ENCODE data around the gene MRPL11. TPM values are rescaled to one million over a fixed set of nuclear protein-coding genes. Genes with fewer than 3 reads are reported as not detected.

The MRPL11 gene
- 86.7 and 102 TPM in 2 replicates for total RNA-seq (2014; rRNA removed; shearing (Covaris generic))

DNA sequence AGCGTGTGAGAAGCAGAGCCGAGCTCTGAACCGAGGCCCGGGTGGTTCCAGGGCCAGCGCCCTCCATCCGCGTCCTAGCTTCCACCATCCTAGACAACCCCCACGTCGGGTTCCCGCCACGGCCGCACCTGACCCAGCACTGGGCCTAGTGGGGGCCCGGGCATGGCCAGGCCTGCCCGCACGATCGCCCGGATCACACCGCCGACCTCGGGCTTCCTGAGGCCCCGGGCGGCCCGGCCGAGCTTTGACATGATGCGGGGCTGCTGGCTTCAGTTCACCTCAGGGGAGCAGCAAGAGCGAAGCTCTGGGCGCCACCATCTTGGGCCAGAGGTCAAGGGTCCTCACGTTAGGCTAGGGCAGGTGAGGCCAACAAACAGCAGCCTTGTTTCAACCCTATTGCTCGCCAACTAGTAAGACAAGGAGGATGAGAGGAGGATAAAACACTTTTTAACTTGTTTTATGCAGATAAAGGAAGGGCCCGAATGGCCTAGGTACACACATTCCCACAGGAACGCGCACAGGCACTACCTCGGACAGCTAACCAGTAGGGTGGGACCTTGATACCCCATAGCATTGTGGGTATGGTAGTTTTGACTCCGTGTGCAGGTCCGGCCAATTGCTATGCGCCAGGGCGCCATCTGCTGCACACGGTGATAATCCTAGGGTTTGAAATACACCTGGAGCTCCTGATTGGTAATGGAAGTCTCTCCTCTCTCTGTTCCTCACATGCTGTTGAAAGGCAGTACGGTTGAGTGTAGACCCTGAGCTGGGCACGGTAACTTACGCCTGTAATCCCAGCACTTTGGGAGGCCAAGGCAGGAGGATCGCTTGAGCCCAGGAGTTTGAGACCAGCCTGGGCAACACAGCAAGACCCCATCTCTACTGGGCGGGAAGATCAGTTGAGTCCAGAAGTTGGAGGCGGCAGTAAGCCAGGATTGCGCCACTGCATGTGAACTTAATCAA, at the start of gene MRPL11:
MRPL11 (minus strand) TSS at position 345 of the 963 bp plus-strand sequence; CDS start at position 251, 94 bp downstream.
- peak; percentile 86 to 92 for DNase-seq
- peak within 1 kb of the TSS; percentile 78 for H3K27ac ChIP-seq
- H3K4me1 ChIP-seq, result no peaks in the 10 kb centered on the region

DNA sequence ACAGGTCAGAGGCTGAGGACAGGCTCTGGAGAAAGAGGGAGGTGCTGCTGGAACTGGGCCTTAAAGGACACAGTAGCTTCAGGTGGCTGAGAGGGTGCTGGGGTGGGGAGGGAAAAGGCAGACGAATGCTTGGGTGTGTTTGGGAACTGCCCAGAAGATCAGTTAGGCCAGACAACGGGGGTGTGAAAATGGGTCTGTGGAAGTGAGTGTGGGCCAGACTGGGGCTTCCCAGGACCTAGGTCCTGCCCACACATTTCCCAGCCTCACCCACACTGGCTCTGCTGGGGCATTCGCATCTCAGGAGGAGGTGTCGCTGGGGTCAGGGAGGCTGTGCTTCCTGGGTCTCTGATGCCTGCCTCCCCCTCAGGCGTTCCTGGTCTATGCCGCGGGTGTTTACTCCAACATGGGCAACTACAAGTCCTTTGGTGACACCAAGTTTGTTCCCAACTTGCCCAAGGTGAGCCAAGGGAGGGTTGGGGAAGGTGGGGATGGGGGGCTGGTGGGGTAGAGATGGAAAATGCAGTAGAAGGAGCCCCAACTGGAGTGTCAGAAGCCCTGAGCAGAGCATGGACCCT, 46.2 kb upstream of the MRPL11 start:
- H3K27ac ChIP-seq, result no peak overlapping the region
- no peaks in the 10 kb centered on the region for H3K27me3 ChIP-seq
- H3K4me3 ChIP-seq, result no peak overlapping the region
- peaks cover 3% of the 10 kb centered on the region; the same call in 1 of the 2 replicates for H3K4me1 ChIP-seq
- no peak for DNase-seq
- H3K36me3 ChIP-seq, result no peaks in the 10 kb centered on the region
- no peaks in the 10 kb centered on the region for H3K9me3 ChIP-seq (replicated peaks)

More for the DNA sequence above, at the start of gene MRPL11:
- Histone ChIP-seq H3K27me3 (peaks cover 14% of the 10 kb centered on the region; the same call in 1 of the 2 replicates), H3K36me3 (no peaks in the 10 kb centered on the region), H3K9me3 (replicated peaks) (no peaks in the 10 kb centered on the region), H3K4me3 (peak within 1 kb of the TSS; percentile 91)

DNA sequence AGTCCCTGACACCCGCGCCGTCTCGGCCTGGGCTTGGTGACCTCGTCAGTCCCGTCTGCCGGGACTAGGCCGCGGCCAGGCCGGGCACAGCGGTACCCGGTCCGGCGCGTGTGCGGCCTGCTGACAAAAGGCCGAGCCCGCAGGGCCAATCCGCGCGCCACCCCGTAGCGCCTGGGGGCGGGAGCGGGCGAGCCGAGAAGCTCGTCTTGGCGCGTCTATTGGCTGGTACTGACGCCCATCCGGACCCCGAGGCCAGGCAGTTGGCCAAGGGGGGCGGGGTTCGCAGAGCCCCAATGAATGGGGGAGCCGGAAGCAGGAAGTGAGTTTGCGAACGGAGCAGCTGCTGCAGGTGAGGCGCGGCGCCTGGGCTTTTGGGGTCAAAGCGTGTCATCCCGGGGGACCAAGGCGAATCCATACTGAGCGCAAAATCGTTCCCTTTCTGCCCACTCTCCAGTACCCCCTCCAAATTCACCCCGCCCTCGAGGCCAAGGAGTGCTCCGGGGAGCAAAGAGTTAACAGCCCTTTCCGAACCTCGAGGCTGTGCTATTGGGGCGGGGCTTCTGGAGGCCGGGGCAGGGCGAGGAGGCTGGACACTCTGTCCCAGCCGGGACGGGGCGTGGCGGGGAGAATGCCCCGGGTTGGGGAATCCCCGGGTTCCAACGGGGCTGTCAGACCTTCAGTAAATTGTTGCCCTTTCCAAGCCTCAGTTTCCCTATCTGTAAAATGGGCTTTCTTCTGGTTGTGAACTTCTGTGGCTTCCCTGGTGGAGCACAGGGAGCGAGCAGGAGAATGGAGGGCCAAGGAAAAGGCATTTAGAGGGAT, 41.7 kb upstream of the MRPL11 start, which contains the start of gene DPP3:
DPP3 (plus strand) TSS at position 318 of the 822 bp plus-strand sequence. CDS start 1,767 bp downstream, outside the sequence.
- H3K9me3 ChIP-seq (replicated peaks), result no peaks in the 10 kb centered on the region
- H3K27ac ChIP-seq, result peak within 1 kb of the TSS; percentile 71
- peaks cover 3% of the 10 kb centered on the region; the same call in 1 of the 2 replicates for H3K4me1 ChIP-seq
- H3K4me3 ChIP-seq, result peak within 1 kb of the TSS; percentile 80
- H3K36me3 ChIP-seq, result no peaks in the 10 kb centered on the region
- H3K27me3 ChIP-seq, result no peaks in the 10 kb centered on the region
- DNase-seq, result peak; percentile 96 to 97

DNA sequence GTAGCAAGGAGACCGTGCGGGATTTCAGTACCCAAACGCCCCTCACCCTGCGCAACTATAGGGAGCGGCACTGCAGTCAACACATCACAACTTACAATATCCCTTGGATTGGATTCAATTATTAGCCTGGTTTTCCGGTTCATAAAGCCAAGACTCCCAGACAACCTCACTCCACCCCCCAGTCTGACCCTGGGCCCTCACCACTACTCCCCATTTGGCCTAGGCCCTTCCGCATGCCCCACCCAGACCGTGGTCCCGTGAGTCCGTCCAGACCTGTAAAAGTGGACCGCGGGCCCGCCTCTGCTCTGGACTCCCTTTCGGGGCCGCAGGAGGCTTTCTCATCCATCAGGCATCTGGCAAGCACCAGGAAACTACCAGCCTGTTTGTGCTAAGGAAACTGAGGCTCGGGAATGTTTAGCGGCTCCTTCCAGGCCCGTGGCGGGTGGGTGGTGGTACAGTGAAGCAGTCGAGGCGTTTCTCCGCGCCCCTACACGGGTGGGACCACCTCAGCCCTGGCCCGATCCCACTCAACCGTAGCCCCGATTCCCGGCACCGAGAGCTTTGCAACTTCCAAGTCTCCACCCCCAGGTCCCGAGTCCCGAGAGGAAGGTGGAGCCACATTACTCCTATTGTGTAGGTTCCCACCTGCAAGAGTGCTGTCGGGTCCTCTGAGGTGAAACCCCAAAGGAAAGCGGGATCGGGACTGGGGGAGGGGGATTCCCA, 40.9 kb upstream of the MRPL11 start:
- Histone ChIP-seq H3K4me3 (peak overlapping the region; percentile 80), H3K4me1 (peaks cover 3% of the 10 kb centered on the region; the same call in 1 of the 2 replicates), H3K36me3 (no peaks in the 10 kb centered on the region), H3K27ac (peak overlapping the region; percentile 71), H3K27me3 (no peaks in the 10 kb centered on the region), H3K9me3 (replicated peaks) (no peaks in the 10 kb centered on the region)
- DNase-seq, result peak in 1 of 2 experiments; percentile 24

DNA sequence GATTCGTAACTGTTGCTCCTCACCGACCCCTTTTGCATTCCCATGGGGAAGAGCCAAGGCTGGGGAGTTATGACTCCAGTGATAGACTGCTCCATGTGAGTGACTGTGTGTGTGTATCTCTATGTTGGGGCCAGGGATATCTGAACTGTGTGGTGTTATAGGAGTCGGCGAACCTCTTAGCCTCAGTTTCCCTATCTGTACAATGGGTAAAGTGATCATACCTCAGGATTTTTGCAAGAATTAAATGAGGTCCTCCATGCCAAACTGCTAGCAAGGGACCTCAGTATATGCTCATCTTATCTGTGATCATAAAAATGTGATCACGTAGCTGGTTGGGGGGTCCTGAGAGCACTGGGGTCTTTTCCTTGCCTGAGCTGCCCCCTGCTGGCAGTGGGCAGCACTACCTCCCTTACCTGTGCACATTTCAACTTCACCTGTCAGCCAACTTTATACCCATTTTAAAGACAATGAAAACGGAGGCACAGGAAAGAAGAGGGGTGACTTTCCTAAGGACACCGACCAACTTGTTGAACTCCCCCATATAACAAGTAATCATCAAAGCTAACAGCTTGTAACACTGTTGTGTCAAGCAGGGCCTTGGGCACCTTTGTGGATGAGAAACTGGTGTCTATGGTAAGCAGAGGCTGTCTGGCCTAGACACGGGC, 40.2 kb upstream of the MRPL11 start:
- peak in 1 of 2 experiments; percentile 47 for DNase-seq
- Histone ChIP-seq H3K4me1 (peaks cover 3% of the 10 kb centered on the region; the same call in 1 of the 2 replicates), H3K27ac (no peak overlapping the region; the same call in 1 of the 2 replicates), H3K27me3 (no peaks in the 10 kb centered on the region), H3K9me3 (replicated peaks) (no peaks in the 10 kb centered on the region), H3K36me3 (no peaks in the 10 kb centered on the region), H3K4me3 (peak overlapping the region; percentile 80)

DNA sequence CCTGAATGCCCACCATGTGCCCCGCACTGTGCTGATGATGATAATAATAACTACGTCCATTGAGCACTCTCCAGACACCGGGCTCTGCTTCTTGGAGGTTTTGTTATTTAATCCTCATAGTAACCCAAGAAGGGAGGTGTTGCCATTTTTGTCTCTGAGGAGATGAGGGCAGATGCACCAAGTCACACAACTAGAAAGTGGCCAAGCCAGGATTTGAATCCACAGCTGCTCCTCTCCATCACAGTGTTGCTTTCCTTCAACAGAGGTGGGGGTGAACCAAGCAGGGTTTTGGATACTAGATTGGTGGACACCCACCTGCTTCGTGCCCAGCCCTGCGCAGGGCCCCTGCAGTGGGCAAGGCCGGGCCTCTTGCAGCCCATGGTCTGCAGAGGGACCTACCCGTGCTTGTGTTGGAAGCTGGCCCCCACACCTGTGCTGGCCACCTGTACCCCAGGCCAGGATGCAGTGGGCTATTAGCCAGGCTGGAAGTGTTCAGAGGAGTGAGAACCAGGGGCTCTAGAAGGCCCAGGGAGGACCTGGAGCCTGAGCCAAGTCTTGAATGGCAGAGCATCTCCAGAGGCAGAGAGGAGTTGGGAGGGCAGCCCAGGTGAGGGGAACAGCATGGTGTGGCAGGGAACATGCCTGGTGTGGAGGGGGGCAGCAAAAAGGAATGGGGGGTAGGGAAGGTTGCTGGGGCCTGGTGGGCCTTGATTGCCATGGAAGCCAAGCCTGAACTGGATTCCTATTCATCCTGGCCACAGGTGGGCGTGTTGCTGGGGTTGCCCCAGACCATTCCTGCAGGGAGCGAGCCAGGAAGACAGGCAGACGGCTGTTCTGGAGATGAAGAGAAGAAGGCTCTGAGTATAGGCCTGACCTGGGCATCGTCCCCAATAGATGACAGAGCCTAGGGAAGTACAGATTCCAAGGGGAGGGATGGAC, 38.9 kb upstream of the MRPL11 start:
- peak in 1 of 2 experiments; percentile 38 for DNase-seq
- no peaks in the 10 kb centered on the region for H3K27me3 ChIP-seq

DNA sequence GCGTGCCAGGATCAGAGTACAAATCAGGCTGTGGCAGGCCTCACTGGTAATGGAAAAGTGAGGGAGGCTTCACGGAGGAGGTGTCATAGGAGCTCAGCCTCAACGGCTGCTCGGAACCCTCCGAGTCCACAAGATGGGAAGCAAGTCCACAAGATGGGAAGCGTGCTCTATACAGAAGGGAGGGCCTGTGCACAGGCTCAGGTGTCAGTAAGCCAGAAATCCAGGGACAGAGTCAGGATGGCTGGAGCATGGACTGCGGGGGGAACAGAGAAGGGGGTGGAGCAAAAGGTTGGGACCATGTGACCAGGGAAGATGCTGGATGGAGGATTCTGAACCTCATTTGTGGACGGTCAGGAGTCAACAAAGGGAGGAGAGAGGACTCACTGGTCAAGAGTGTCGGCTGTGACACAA, 38.2 kb upstream of the MRPL11 start:
- Histone ChIP-seq H3K4me1 (no peaks in the 10 kb centered on the region; the same call in 1 of the 2 replicates), H3K27ac (no peak overlapping the region), H3K4me3 (no peak overlapping the region), H3K9me3 (replicated peaks) (no peaks in the 10 kb centered on the region), H3K36me3 (no peaks in the 10 kb centered on the region), H3K27me3 (no peaks in the 10 kb centered on the region)
- peak in 1 of 2 experiments; percentile 33 for DNase-seq

More for the DNA sequence above, 38.9 kb upstream of the MRPL11 start:
- no peaks in the 10 kb centered on the region for H3K36me3 ChIP-seq
- H3K9me3 ChIP-seq (replicated peaks), result no peaks in the 10 kb centered on the region
- H3K27ac ChIP-seq, result no peak overlapping the region
- H3K4me1 ChIP-seq, result peaks cover 3% of the 10 kb centered on the region; the same call in 1 of the 2 replicates
- no peak overlapping the region for H3K4me3 ChIP-seq

DNA sequence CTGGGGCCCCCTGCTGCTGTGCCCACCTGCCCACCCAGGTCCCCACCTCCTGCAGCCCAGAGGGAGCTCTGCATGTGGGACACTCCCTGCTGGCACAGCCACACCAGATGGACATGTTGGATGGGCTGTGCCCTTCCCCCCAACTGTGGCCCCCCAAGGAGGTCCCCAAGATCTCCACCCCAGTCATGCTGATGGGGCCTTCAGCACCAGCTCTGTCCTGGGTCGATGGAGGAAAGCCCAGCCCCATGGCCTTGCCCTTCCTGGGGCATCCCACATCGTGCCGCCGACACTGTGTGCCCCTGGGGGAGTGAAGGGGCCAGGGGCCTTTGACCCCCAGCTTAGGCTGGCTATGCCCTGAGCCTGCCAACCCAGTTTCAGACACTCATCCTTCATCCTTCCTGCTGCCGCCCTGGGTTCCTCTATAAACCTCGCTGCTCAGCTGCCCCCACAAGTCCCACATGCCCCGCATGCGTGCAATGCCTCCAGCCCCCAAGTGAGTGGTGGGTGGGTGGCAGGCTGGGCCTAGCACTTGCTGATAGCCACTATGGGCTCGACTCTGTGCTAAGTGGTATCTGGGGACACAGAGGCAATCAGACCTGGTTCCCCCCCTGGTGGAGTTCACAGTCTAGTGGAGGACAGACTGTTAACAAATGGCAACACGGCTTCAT, 37.7 kb upstream of the MRPL11 start:
- DNase-seq, result no peak
- Histone ChIP-seq H3K4me1 (no peaks in the 10 kb centered on the region; the same call in 1 of the 2 replicates), H3K4me3 (no peak overlapping the region), H3K27ac (no peak overlapping the region), H3K27me3 (no peaks in the 10 kb centered on the region), H3K9me3 (replicated peaks) (no peaks in the 10 kb centered on the region), H3K36me3 (no peaks in the 10 kb centered on the region)

DNA sequence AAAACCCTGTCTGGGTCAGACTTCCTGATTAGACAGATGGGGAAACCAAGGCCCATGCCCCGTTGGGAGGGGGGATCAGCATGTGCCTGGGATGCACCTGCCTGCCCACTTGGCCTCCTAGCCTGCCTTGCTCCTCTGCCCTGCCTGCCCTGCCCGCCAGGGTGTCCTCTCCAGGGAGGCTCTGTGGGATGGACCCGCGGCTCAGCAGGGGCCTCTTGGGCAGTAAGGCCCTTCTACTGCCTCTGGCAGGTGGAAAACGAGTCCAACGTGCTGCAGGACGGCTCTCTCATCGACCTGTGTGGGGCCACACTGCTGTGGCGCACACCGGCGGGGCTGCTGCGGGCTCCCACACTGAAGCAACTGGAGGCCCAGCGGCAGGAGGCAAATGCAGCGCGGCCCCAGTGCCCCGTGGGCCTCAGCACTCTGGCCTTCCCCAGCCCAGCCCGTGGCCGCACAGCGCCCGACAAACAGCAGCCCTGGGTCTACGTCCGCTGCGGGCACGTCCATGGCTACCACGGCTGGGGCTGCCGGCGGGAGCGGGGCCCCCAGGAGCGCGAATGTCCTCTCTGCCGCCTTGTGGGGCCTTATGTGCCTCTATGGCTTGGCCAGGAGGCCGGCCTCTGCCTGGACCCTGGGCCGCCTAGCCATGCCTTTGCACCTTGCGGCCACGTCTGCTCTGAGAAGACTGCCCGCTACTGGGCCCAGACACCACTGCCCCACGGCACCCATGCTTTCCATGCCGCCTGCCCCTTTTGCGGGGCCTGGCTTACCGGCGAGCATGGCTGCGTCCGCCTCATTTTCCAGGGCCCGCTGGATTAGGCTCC, 36.9 kb upstream of the MRPL11 start:
- Histone ChIP-seq H3K4me1 (no peaks in the 10 kb centered on the region), H3K9me3 (replicated peaks) (no peaks in the 10 kb centered on the region), H3K27me3 (no peaks in the 10 kb centered on the region), H3K36me3 (no peaks in the 10 kb centered on the region), H3K27ac (no peak overlapping the region), H3K4me3 (no peak overlapping the region)
- DNase-seq, result no peak

DNA sequence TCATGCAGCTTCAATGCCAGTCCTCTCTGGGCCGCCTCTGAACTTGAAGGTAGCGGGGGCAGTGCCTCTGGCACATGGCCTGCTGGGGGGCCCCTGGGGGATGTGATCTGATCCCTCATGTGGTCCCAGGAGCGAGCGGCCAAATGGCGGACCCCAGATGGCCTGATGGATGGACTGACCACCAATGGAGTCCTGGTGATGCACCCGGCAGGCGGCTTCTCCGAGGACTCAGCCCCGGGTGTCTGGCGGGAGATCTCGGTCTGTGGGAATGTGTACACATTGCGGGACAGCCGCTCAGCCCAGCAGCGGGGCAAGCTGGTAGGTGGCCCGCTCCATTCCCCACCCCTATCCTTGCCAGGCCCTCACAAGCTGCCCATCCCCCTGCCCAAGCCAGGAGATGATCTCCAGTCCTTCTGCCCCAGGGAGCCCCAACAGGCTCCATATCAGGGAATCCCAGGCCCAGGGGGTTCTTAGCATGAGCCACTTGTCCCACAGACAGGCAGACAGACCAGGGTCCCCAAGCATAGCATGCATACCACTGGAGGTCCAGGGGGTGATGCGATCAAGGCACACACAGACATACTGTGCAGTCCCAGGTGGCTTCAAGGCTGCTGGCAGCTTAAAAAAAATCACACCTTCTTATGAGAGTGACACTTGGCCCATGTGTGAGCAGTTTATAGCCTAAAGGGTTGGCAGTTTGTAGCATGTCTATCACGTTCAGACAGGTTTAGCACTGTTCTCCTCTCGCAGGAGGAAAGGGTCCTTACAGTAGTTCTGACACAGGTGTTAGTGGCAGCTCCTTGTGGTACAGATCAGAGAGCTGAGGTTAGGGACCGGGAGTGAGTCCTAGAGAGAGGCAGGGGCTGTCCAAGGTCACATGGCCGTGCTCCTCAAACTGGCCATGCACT, 35.2 kb upstream of the MRPL11 start:
- no peak for DNase-seq
- H3K9me3 ChIP-seq (replicated peaks), result no peaks in the 10 kb centered on the region
- no peak overlapping the region for H3K27ac ChIP-seq
- H3K4me1 ChIP-seq, result no peaks in the 10 kb centered on the region
- no peaks in the 10 kb centered on the region for H3K36me3 ChIP-seq
- H3K27me3 ChIP-seq, result no peaks in the 10 kb centered on the region
- H3K4me3 ChIP-seq, result no peak overlapping the region

DNA sequence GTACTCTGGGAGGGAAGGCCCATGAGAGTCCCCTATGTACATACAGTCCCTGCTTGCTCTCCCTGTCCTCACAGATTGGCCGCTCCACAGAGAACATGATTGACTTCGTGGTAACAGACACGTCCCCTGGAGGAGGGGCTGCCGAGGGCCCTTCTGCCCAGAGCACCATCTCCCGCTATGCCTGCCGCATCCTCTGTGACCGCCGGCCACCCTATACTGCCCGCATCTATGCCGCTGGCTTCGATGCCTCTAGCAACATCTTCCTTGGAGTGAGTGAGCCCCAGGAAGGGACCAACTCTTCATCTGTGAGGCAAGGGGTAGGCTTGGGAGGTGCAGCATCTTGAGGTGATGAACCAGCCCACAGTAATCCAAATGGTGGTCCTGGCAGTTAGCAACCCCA, 34.5 kb upstream of the MRPL11 start:
- H3K9me3 ChIP-seq (replicated peaks), result no peaks in the 10 kb centered on the region
- no peaks in the 10 kb centered on the region for H3K4me1 ChIP-seq
- DNase-seq, result no peak
- no peak overlapping the region for H3K27ac ChIP-seq
- no peaks in the 10 kb centered on the region for H3K36me3 ChIP-seq
- H3K4me3 ChIP-seq, result no peak overlapping the region
- no peaks in the 10 kb centered on the region for H3K27me3 ChIP-seq
